ENCODE measurements around the gene TOR4A. TPM values are rescaled to one million over a fixed set of nuclear protein-coding genes. Genes with fewer than 3 reads are reported as not detected.

Gene TOR4A
- total and polyA plus RNA-seq, 9 of the 15 experiments (the other 6 are each of a cell fraction or from before 2014, with no cell fraction given), result 3.9 to 49.2 (median 8.8) TPM

- no peak for TF ChIP-seq THRA (IDR thresholded peaks at IDR 0.05)
- TF ChIP-seq FOXJ2 (tag; IDR thresholded peaks at IDR 0.05), result no peak
- TF ChIP-seq POLR2AphosphoS5 (IDR thresholded peaks at IDR 0.05; ENCODE audit: control insufficient read depth, insufficient read depth, low read depth, low read length), result peak; percentile 47; the same call in 1 of the 2 replicates
- no peak for TF ChIP-seq ZNF232 (CRISPR knock-in tag; IDR thresholded peaks at IDR 0.05)
- TF ChIP-seq CREBBP (IDR thresholded peaks at IDR 0.05; ENCODE audit: low read depth, low read length), result no peak
- no peak for TF ChIP-seq ATF6 (CRISPR knock-in tag; IDR thresholded peaks at IDR 0.05)
- TF ChIP-seq ZNF280A (IDR thresholded peaks at IDR 0.05; ENCODE audit: low read depth, partially characterized antibody), result no peak
- no peak; the same call in 1 of the 2 replicates for TF ChIP-seq HMGXB4 (CRISPR knock-in tag; IDR thresholded peaks at IDR 0.05)
- no peak for TF ChIP-seq THRB (CRISPR knock-in tag; conservative IDR thresholded peaks at IDR 0.05)
- no peak for TF ChIP-seq AFF1 (IDR thresholded peaks at IDR 0.05; ENCODE audit: low read depth in 1 of 2, partially characterized antibody in 2 of 2)
- no peak for TF ChIP-seq HDGF (IDR thresholded peaks at IDR 0.05)
- TF ChIP-seq ZNF696 (CRISPR knock-in tag; conservative IDR thresholded peaks at IDR 0.05), result no peak
- peak; percentile 20 for TF ChIP-seq SIRT6 (IDR thresholded peaks at IDR 0.05; ENCODE audit: low read depth, low read length)
Observed at GRCh38 chr9:137242269-137243203, 35.0 kb upstream of the TOR4A start (continued).
